SKM-1 (cell line): ENCODE measurements around the gene POLRMT.
"Not testable (repeated sequence)": the region's sequence is repeated elsewhere in the genome, so short reads cannot be mapped to it uniquely, and the experiment has no call there.

Experiments used
- DNase-seq: peaks from one replicate; lab custom pipeline; 2025; ENCODE audit not compliant: unreplicated experiment; lab: John Stamatoyannopoulos, UW

The POLRMT gene

GRCh38 chr19:633068-633785 lies at the start of gene POLRMT:
POLRMT (minus strand) TSS chr19:633537; CDS start chr19:633512, 25 bp downstream.
- peak; percentile 93 for DNase-seq

DNA sequence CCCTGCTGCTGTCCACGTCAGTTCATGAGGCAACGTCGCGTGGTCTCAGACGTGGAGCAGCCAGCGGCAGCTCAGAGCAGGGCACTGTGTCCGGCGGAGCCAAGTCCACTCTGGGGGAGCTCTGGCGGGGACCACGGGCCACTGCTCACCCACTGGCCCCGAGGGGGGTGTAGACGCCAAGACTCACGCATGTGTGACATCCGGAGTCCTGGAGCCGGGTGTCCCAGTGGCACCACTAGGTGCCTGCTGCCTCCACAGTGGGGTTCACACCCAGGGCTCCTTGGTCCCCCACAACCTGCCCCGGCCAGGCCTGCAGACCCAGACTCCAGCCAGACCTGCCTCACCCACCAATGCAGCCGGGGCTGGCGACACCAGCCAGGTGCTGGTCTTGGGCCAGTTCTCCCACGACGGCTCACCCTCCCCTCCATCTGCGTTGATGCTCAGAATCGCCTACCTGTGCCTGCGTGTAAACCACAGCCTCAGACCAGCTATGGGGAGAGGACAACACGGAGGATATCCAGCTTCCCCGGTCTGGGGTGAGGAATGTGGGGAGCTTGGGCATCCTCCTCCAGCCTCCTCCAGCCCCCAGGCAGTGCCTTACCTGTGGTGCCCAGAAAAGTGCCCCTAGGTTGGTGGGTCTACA lies 49.5 kb upstream of the POLRMT start:
- DNase-seq: no peak

GRCh38 chr19:681029-682019 lies 48.0 kb upstream of the POLRMT start:
- no peak for DNase-seq

- DNase-seq: peak; percentile 97
Measured at GRCh38 chr19:680287-681028, 47.1 kb upstream of the POLRMT start.

DNA sequence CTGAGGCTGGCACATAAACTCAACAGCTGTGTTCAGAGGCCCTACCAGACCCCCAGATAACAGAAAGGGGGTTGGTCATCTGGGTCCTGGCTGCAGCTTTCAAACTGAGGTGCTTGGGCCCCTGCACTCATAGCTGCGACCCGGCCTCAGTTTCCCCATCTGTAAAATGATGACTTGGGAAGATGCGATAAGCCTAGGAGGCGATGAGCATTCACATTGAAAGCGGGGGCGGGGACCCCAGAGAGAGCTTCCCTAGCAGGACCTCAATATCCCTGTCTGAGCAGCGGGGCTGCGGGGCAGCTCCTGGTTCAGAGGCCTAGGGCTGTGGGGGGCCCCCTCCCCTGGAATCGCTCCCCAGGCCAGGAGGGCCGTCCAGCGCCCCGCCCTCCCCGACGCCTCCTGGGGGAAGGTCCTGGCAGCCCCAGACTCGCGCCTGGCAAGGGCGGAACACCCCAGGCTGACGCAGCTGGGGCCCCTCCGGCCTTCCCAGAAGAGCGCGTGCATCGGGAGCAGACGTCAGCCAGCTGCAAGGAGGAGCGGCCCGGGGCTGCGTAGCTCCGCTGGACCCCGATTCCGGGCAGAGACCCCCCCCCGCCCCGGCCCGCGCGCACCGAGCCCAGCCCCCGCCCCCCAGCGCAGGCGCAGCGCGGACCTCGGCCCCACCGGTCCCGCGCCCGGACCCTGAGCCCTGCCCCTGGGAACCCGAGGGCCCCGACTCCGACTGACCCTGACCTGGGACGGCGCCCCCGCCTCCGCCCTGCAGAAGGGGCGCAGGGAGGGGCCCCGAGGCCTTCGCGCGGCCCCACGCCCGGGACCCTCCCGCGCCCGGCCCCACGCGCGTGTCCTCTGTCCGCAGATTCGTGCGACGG lies 46.3 kb upstream of the POLRMT start:
- DNase-seq: no peak

- DNase-seq: no peak
Measured at GRCh38 chr19:678791-679388, 45.6 kb upstream of the POLRMT start.

GRCh38 chr19:677601-678436 lies 44.5 kb upstream of the POLRMT start:
- DNase-seq: no peak

DNA sequence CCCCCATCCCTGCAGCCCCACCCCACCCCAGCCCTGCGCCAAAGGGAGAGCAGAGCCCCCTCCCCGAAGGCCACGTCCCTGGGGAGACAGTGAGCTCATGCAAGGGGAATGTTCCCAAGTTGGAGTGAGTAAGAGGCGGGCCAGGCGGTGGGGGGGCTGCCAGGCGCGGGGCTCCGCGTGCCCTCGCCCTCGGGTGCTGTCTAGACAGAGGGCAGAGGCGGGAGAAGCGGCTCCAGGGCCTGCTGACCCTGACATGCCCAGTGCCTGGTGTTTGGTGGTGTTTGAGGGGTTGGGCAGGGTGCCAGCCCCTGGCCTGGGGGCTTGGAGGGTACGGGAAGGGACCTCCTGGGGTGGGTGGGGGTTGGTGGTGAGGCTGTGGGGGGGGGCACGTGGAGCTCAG lies 43.9 kb upstream of the POLRMT start:
- no peak for DNase-seq

DNA sequence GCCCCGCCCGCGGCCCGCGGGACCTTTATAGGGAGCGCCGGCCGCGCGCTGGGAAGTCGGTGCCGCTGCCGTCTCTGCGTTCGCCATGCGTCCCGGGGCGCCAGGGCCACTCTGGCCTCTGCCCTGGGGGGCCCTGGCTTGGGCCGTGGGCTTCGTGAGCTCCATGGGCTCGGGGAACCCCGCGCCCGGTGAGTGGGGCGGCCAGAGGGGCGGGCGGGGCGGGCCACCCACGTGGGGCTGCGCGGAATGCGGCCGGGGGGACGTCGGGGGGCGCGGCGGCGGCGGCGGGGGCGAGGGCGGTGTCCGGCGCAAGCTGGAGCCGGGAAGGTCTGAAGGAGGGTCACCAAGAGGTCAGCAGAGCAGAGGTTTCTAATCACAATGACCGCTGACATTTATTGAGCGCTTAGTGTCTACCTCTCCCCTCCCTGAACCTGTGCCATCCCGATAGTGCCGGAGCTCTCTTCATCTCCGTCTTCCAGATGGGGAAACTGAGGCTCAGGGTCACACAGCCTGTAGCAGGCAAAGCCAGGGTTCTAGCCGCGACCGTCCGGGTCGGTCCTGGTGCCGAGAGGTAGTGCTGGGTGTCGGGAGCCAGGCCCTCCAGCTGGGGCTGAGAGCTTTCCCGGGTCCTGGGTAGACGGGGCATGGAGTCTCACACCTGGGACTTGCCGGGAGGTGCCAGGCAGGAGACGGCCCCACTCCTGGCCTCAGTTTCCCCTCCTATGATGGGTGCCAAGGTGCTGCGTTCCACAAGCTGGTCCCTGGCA lies 43.2 kb upstream of the POLRMT start, which contains the start of gene FSTL3:
Gene FSTL3, plus strand, starts transcription at position 54 of the 767 bp plus-strand sequence. Its CDS starts 32 bp downstream, at position 86.
- DNase-seq: no peak

DNA sequence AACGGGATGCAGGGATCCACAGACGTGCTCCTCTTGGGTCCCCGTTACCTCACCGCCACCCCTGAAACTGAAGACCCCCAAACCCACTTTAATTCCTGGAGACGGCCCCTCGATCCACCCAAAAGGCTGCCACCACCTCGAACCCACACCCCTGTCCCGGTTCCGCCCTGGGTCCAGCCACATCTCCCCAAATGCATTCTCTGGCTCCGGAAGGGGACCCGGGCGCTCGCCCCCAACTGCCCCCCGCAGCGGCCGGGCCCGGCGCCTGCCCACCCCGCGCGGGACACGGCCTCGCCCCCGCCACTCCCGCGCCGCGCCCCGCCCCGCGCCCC lies 42.6 kb upstream of the POLRMT start:
- no peak for DNase-seq

DNA sequence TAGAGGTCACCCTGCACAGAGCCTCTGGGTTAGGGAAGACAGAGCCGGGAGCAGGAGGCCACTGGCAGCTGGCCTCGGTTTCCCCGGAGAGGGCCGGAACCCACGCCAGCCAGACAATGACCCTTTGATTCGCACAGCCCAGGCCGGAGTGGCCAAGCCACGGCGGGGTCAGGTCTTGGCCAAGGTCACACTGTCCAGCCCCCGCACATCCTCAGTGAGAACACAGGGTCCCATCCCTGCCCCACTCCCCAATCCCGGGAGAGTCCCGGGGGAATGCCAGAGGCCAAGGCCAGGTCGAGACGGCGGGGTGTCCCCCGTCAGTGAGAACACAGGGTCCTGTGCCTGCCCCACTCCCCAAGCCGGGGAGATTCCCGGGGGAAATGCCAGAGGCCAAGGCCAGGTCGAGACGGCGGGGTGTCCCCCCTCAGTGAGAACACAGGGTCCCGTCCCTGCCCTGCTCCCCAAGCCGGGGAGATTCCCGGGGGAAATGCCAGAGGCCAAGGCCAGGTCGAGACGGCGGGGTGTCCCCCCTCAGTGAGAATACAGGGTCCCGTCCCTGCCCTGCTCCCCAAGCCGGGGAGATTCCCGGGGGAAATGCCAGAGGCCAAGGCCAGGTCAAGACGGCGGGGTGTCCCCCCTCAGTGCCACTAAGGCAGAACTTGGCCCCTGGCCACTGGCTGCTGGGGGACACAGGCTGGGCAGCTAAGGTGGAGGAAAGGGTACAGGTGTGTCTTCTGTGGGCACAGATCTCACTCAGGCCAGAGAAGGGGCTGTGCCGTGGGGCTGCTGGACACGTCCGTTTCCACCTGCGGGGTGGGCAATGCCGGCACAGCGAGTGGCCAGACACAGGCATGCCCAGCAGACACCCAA lies 41.2 kb upstream of the POLRMT start:
- no peak for DNase-seq

GRCh38 chr19:670609-671075 lies 37.3 kb upstream of the POLRMT start:
- DNase-seq: no peak

- not testable (repeated sequence) for DNase-seq
Measured at GRCh38 chr19:668675-669434, 35.5 kb upstream of the POLRMT start.

DNA sequence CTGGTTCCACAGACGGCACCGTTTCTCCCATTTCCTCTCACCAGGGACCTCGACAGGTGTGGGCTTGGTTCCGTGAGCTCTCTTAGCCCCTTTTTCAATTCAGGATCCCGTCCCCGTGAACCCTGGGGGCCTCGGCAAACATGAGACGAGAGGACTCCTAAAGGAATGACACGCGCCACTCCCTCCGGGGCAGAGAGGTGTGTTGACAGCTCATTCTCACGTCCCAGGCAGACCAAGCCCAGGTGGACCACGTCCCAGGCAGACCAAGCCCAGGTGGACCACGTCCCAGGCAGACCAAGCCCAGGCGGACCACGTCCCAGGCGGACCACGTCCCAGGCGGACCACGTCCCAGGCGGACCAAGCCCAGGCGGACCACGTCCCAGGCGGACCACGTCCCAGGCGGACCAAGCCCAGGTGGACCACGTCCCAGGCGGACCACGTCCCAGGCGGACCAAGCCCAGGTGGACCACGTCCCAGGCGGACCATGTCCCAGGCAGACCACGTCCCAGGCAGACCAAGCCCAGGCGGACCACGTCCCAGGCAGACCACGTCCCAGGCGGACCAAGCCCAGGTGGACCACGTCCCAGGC lies 33.7 kb upstream of the POLRMT start:
- not testable (repeated sequence) for DNase-seq

DNA sequence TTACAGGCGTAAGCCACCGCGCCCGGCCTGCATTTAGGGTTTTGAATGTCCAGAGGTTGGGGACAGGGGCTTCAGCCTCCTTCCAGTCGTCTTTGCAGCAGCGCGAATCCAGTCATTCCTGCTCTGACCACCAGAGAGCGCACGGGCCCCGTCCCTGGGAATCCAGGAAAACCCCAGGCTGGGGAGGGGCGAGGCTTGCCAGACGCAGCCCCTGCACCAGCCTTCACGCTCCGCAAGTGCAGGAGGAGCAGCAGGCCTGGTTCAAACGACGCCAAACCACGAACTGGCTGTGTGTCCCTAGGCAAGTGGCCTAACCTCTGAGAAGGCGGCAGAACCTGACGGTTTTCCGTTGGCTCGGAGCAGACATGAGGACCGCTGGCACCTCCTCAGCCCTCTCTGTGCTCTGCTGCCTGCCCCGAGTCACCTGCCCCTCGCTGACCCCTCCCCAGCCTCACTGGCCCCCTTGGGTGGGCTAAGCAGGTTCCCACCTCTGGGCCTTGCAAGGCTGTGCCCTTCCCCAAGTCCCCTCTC lies 31.6 kb upstream of the POLRMT start:
- DNase-seq: peak; percentile 56
